ENCODE data around the gene CLSTN2. TPM values are rescaled to one million over a fixed set of nuclear protein-coding genes. Genes with fewer than 3 reads are reported as not detected.

Gene CLSTN2
- total RNA-seq, 1 donor from 2014 or later, result 0.74 TPM

GRCh38 chr3:140013220-140013619 lies 78.2 kb downstream of the CLSTN2 start:
- Mint-ChIP-seq H3K4me1 (ENCODE audit: unreplicated experiment) (peaks cover 11% of the 10 kb centered on the region), H3K36me3 (ENCODE audit: low read depth, unreplicated experiment) (no peaks in the 10 kb centered on the region), H3K27ac (ENCODE audit: unreplicated experiment) (no peak overlapping the region), H3K4me3 (ENCODE audit: unreplicated experiment) (no peak overlapping the region), H3K9me3 (ENCODE audit: unreplicated experiment) (no peaks in the 10 kb centered on the region), H3K27me3 (ENCODE audit: unreplicated experiment) (peaks cover 1% of the 10 kb centered on the region)
- no peak for TF ChIP-seq CTCF (IDR thresholded peaks at IDR 0.05; ENCODE audit: unreplicated experiment)
- no peak for DNase-seq (ENCODE audit: low spot score)

GRCh38 chr3:140014831-140015495 lies 80.0 kb downstream of the CLSTN2 start:
- H3K4me3 Mint-ChIP-seq (ENCODE audit: unreplicated experiment), result no peak overlapping the region
- H3K4me1 Mint-ChIP-seq (ENCODE audit: unreplicated experiment), result peaks cover 11% of the 10 kb centered on the region
- H3K9me3 Mint-ChIP-seq (ENCODE audit: unreplicated experiment), result no peaks in the 10 kb centered on the region
- no peak overlapping the region for H3K27ac Mint-ChIP-seq (ENCODE audit: unreplicated experiment)
- no peaks in the 10 kb centered on the region for H3K36me3 Mint-ChIP-seq (ENCODE audit: low read depth, unreplicated experiment)
- DNase-seq (ENCODE audit: low spot score), result no peak
- TF ChIP-seq CTCF (IDR thresholded peaks at IDR 0.05; ENCODE audit: unreplicated experiment), result no peak
- H3K27me3 Mint-ChIP-seq (ENCODE audit: unreplicated experiment), result peaks cover 1% of the 10 kb centered on the region

- DNase-seq (ENCODE audit: low spot score), result no peak
- no peaks in the 10 kb centered on the region for H3K36me3 Mint-ChIP-seq (ENCODE audit: low read depth, unreplicated experiment)
- peaks cover 1% of the 10 kb centered on the region for H3K27me3 Mint-ChIP-seq (ENCODE audit: unreplicated experiment)
- no peak overlapping the region for H3K27ac Mint-ChIP-seq (ENCODE audit: unreplicated experiment)
- TF ChIP-seq CTCF (IDR thresholded peaks at IDR 0.05; ENCODE audit: unreplicated experiment), result no peak
- H3K4me3 Mint-ChIP-seq (ENCODE audit: unreplicated experiment), result no peak overlapping the region
- H3K9me3 Mint-ChIP-seq (ENCODE audit: unreplicated experiment), result no peaks in the 10 kb centered on the region
- peaks cover 11% of the 10 kb centered on the region for H3K4me1 Mint-ChIP-seq (ENCODE audit: unreplicated experiment)
Observed at GRCh38 chr3:140015741-140016140, 80.8 kb downstream of the CLSTN2 start.

GRCh38 chr3:140018556-140018955 lies 83.6 kb downstream of the CLSTN2 start:
- TF ChIP-seq CTCF (IDR thresholded peaks at IDR 0.05; ENCODE audit: unreplicated experiment), result no peak

GRCh38 chr3:140019946-140020345 lies 85.0 kb downstream of the CLSTN2 start:
- H3K27me3 Mint-ChIP-seq (ENCODE audit: unreplicated experiment), result peaks cover 4% of the 10 kb centered on the region
- DNase-seq (ENCODE audit: low spot score), result no peak
- no peaks in the 10 kb centered on the region for H3K36me3 Mint-ChIP-seq (ENCODE audit: low read depth, unreplicated experiment)
- TF ChIP-seq CTCF (IDR thresholded peaks at IDR 0.05; ENCODE audit: unreplicated experiment), result no peak
- H3K4me1 Mint-ChIP-seq (ENCODE audit: unreplicated experiment), result peaks cover 7% of the 10 kb centered on the region
- no peaks in the 10 kb centered on the region for H3K9me3 Mint-ChIP-seq (ENCODE audit: unreplicated experiment)
- no peak overlapping the region for H3K27ac Mint-ChIP-seq (ENCODE audit: unreplicated experiment)
- H3K4me3 Mint-ChIP-seq (ENCODE audit: unreplicated experiment), result no peak overlapping the region

More at GRCh38 chr3:140018556-140018955, 83.6 kb downstream of the CLSTN2 start:
- no peak for DNase-seq (ENCODE audit: low spot score)
- no peaks in the 10 kb centered on the region for H3K9me3 Mint-ChIP-seq (ENCODE audit: unreplicated experiment)
- H3K27ac Mint-ChIP-seq (ENCODE audit: unreplicated experiment), result no peak overlapping the region
- H3K27me3 Mint-ChIP-seq (ENCODE audit: unreplicated experiment), result peaks cover 4% of the 10 kb centered on the region
- peaks cover 11% of the 10 kb centered on the region for H3K4me1 Mint-ChIP-seq (ENCODE audit: unreplicated experiment)
- no peak overlapping the region for H3K4me3 Mint-ChIP-seq (ENCODE audit: unreplicated experiment)
- H3K36me3 Mint-ChIP-seq (ENCODE audit: low read depth, unreplicated experiment), result no peaks in the 10 kb centered on the region
